WTC11 (cell line): ENCODE results near the gene ZNF648. TPM values are rescaled to one million over a fixed set of nuclear protein-coding genes. Genes with fewer than 3 reads are reported as not detected.
A peak's percentile ranks its signal among the peaks of the same experiment; 100 is the strongest.

ENCODE experiments used
- ATAC-seq: fragments of 200-7000 bp; cut with Tn5 transposase; 2 replicates; pipeline ENCODE4 v1.10.0; 2021; ENCODE audit warnings: mild to moderate bottlenecking, moderate library complexity
- CTCF ChIA-PET: fragments of 300-600 bp; sonication (Branson Sonifier 250); formaldehyde crosslinking; loops from one replicate; lab custom pipeline; 2021; ENCODE audit warnings: antibody characterized with exemption; lab: Charles Lee
- POLR2A ChIA-PET: fragments of 350-600 bp; sonication (Branson Sonifier 250); formaldehyde crosslinking; loops from one replicate; lab custom pipeline; 2021; ENCODE audit warnings: antibody characterized with exemption; lab: Charles Lee
- DNase-seq: peaks from one replicate; pipeline ENCODE4 v3.0.0; 2021; ENCODE audit warnings: low spot score
- H3K27ac Mint-ChIP-seq: 2 replicates; pipeline ENCODE4 v1.8.0; 2021; ENCODE audit warnings: mixed read lengths
- H3K27me3 Mint-ChIP-seq: 2 replicates; pipeline ENCODE4 v1.8.0; 2021; ENCODE audit warnings: low read depth, mild to moderate bottlenecking, moderate library complexity, mixed read lengths
- H3K36me3 Mint-ChIP-seq: 2 replicates; pipeline ENCODE4 v1.8.0; 2021; ENCODE audit warnings: mixed read lengths
- H3K4me1 Mint-ChIP-seq: 2 replicates; pipeline ENCODE4 v1.8.0; 2022; ENCODE audit warnings: mixed read lengths
- H3K4me3 Mint-ChIP-seq: 2 replicates; pipeline ENCODE4 v1.8.0; 2021; ENCODE audit warnings: mild to moderate bottlenecking, moderate library complexity, mixed read lengths
- H3K9me3 Mint-ChIP-seq: 2 replicates; pipeline ENCODE4 v1.8.0; 2021; ENCODE audit warnings: mixed read lengths
- ARID4B ChIP-seq: sonication (generic); formaldehyde crosslinking; IDR thresholded peaks from 2 replicates; pipeline ENCODE4 v1.8.0; 2023; ENCODE audit warnings: missing genetic modification reagents, mild to moderate bottlenecking, borderline replicate concordance
- ATF1 ChIP-seq: sonication (generic); formaldehyde crosslinking; IDR thresholded peaks from 2 replicates; pipeline ENCODE4 v1.8.1; 2023; ENCODE audit warnings: mild to moderate bottlenecking, moderate library complexity, missing genetic modification reagents
- CDX4 ChIP-seq: fragments of 250-450 bp; sonication (Bioruptor Pico); IDR thresholded peaks from 2 replicates; pipeline ENCODE4 v1.9.0; 2021; ENCODE audit warnings: moderate library complexity, mild to moderate bottlenecking, inconsistent platforms, borderline replicate concordance
- CREB1 ChIP-seq: sonication (generic); formaldehyde crosslinking; IDR thresholded peaks from 2 replicates; pipeline ENCODE4 v1.8.0; 2023; ENCODE audit warnings: mild to moderate bottlenecking, missing genetic modification reagents
- ERG ChIP-seq: fragments of 250-450 bp; sonication (Bioruptor Pico); IDR thresholded peaks from 2 replicates; pipeline ENCODE4 v1.8.0; 2021; ENCODE audit warnings: mild to moderate bottlenecking
- GABPB1 ChIP-seq: sonication (generic); formaldehyde crosslinking; IDR thresholded peaks from 2 replicates; pipeline ENCODE4 v1.8.1; 2023; ENCODE audit warnings: mild to moderate bottlenecking, missing genetic modification reagents
- GRHL2 ChIP-seq: fragments of 250-450 bp; sonication (Bioruptor Pico); IDR thresholded peaks from 2 replicates; pipeline ENCODE4 v1.8.0; 2022; ENCODE audit warnings: mild to moderate bottlenecking, moderate library complexity; ENCODE audit not compliant: insufficient replicate concordance, severe bottlenecking
- HMGXB4 ChIP-seq: sonication (generic); formaldehyde crosslinking; IDR thresholded peaks from 2 replicates; pipeline ENCODE4 v1.8.1; 2023; ENCODE audit warnings: mild to moderate bottlenecking, moderate library complexity, missing genetic modification reagents
- IRF1 ChIP-seq: sonication (generic); formaldehyde crosslinking; IDR thresholded peaks from 2 replicates; pipeline ENCODE4 v1.8.0; 2023; ENCODE audit warnings: missing genetic modification reagents
- MYBL2 ChIP-seq: sonication (generic); formaldehyde crosslinking; IDR thresholded peaks from 2 replicates; pipeline ENCODE4 v1.8.1; 2023; ENCODE audit warnings: mild to moderate bottlenecking, moderate library complexity, missing genetic modification reagents
- NFATC4 ChIP-seq: fragments of 250-450 bp; sonication (Bioruptor Pico); IDR thresholded peaks from 2 replicates; pipeline ENCODE4 v1.9.0; 2021; ENCODE audit warnings: mild to moderate bottlenecking
- PRRX2 ChIP-seq: fragments of 250-450 bp; sonication (Bioruptor Pico); IDR thresholded peaks from 2 replicates; pipeline ENCODE4 v1.8.0; 2021; ENCODE audit warnings: mild to moderate bottlenecking
- RORB ChIP-seq: fragments of 250-450 bp; sonication (Bioruptor Pico); IDR thresholded peaks from 2 replicates; pipeline ENCODE4 v1.9.0; 2021; ENCODE audit warnings: mild to moderate bottlenecking
- SMAD3 ChIP-seq: sonication (generic); formaldehyde crosslinking; IDR thresholded peaks from 2 replicates; pipeline ENCODE4 v1.8.0; 2022; ENCODE audit warnings: missing genetic modification reagents, mild to moderate bottlenecking, borderline replicate concordance
- SP1 ChIP-seq: sonication (generic); formaldehyde crosslinking; conservative IDR thresholded peaks from 2 replicates; pipeline ENCODE4 v1.8.1; 2022; ENCODE audit warnings: missing genetic modification reagents
- TEAD1 ChIP-seq: sonication (generic); formaldehyde crosslinking; IDR thresholded peaks from 2 replicates; pipeline ENCODE4 v1.8.0; 2022; ENCODE audit warnings: mild to moderate bottlenecking, missing genetic modification reagents
- ZNF281 ChIP-seq: sonication (generic); formaldehyde crosslinking; IDR thresholded peaks from 2 replicates; pipeline ENCODE4 v1.8.0; 2023; ENCODE audit warnings: mild to moderate bottlenecking, missing genetic modification reagents
- total RNA-seq: library from RNA; stranded (reverse); gene quantifications from 3 replicates; pipeline ENCODE4 v1.2.3, GENCODE V29; 2021

Gene ZNF648
- total RNA-seq, 1 experiment from 2014 or later = 0.17 TPM

- TF ChIP-seq ARID4B (CRISPR knock-in tag) = no peak; the same call in 1 of the 2 replicates
- 0 out of 2 replicates have a peak, but pooled peaks have one; percentile 51 for TF ChIP-seq TEAD1 (CRISPR knock-in tag)
- peak; percentile 47; the same call in 1 of the 2 replicates for TF ChIP-seq MYBL2 (CRISPR knock-in tag)
- peak; percentile 54; the same call in 1 of the 2 replicates for TF ChIP-seq HMGXB4 (CRISPR knock-in tag)
These were observed 31.9 kb downstream of the ZNF648 start (continued) for GRCh38 chr1:182029379-182030331.

GRCh38 chr1:182029002-182029378, 32.5 kb downstream of the ZNF648 start:
- Mint-ChIP-seq H3K27ac (peak overlapping the region; percentile 100), H3K27me3 (no peaks in the 10 kb centered on the region; the same call in 1 of the 2 replicates), H3K9me3 (no peaks in the 10 kb centered on the region), H3K36me3 (no peaks in the 10 kb centered on the region), H3K4me1 (peaks cover 13% of the 10 kb centered on the region), H3K4me3 (peak overlapping the region; percentile 97)
- ATAC-seq = no peak
- CTCF ChIA-PET = interaction anchor here (0.8 to 2.3 kb wide), 6 partner anchors 25 to 757 kb away, joined by 3 to 11 read pairs (median 4); no protein-coding TSS in a partner anchor
- DNase-seq = no peak
- no peak for TF ChIP-seq ZNF281 (CRISPR knock-in tag)
- POLR2A ChIA-PET = interaction anchor here (1.0 kb wide), 1 partner anchor 25 kb away, joined by 4 read pairs; no protein-coding TSS in a partner anchor

- ChIA-PET CTCF (interaction anchor here (0.7 to 0.9 kb wide), 3 partner anchors 9 to 503 kb away, joined by 3 to 4 read pairs (median 3); no protein-coding TSS in a partner anchor), POLR2A (interaction anchor here (0.6 kb wide), 1 partner anchor 14 kb away, joined by 3 read pairs; no protein-coding TSS in a partner anchor)
- no peak for DNase-seq
- Mint-ChIP-seq H3K4me1 (no peaks in the 10 kb centered on the region), H3K9me3 (peaks cover 44% of the 10 kb centered on the region), H3K27me3 (no peaks in the 10 kb centered on the region), H3K27ac (no peak overlapping the region; the same call in 1 of the 2 replicates), H3K36me3 (peaks cover 25% of the 10 kb centered on the region), H3K4me3 (no peak overlapping the region)
- peak; percentile 60 for ATAC-seq
- no peak for TF ChIP-seq IRF1 (CRISPR knock-in tag)
- TF ChIP-seq RORB (CRISPR knock-in tag) = no peak
- no peak for TF ChIP-seq GRHL2 (CRISPR knock-in tag)
- no peak for TF ChIP-seq SMAD3 (CRISPR knock-in tag)
- no peak for TF ChIP-seq NFATC4 (CRISPR knock-in tag)
- TF ChIP-seq SP1 = no peak
- no peak for TF ChIP-seq GABPB1
- TF ChIP-seq PRRX2 = no peak
- TF ChIP-seq CDX4 (CRISPR knock-in tag) = no peak
- TF ChIP-seq ATF1 (CRISPR knock-in tag) = no peak
- no peak for TF ChIP-seq CREB1
- no peak for TF ChIP-seq ERG
These were observed 46.2 kb downstream of the ZNF648 start for GRCh38 chr1:182015360-182015759.
